GDM1 (cell line): ENCODE results near the gene TEDC1.
"Not testable (repeated sequence)": the region's sequence is repeated elsewhere in the genome, so short reads cannot be mapped to it uniquely, and the experiment has no call there.

Experiments used
- DNase-seq: peaks from one replicate; lab custom pipeline; 2025; lab: John Stamatoyannopoulos, UW

TEDC1 gene

GRCh38 chr14:105540811-105541210 is 49.8 kb downstream of the TEDC1 start:
- DNase-seq, result no peak

- no peak for DNase-seq
Measured at GRCh38 chr14:105541218-105541875, 50.3 kb downstream of the TEDC1 start.

- not testable (repeated sequence) for DNase-seq
Measured at GRCh38 chr14:105545676-105546075, 54.6 kb downstream of the TEDC1 start.

- not testable (repeated sequence) for DNase-seq
Measured at GRCh38 chr14:105546410-105546809, 55.4 kb downstream of the TEDC1 start.

GRCh38 chr14:105547072-105547471 is 56.0 kb downstream of the TEDC1 start:
- DNase-seq, result not testable (repeated sequence)

- DNase-seq, result no peak
Measured at GRCh38 chr14:105547741-105548169, 56.7 kb downstream of the TEDC1 start.
